NCI-H2029 (cell line): ENCODE results near the gene ULK4.
A peak's percentile ranks its signal among the peaks of the same experiment; 100 is the strongest.

ENCODE experiments used
- DNase-seq: peaks from one replicate; lab custom pipeline; 2025; lab: John Stamatoyannopoulos, UW

The ULK4 gene

DNA sequence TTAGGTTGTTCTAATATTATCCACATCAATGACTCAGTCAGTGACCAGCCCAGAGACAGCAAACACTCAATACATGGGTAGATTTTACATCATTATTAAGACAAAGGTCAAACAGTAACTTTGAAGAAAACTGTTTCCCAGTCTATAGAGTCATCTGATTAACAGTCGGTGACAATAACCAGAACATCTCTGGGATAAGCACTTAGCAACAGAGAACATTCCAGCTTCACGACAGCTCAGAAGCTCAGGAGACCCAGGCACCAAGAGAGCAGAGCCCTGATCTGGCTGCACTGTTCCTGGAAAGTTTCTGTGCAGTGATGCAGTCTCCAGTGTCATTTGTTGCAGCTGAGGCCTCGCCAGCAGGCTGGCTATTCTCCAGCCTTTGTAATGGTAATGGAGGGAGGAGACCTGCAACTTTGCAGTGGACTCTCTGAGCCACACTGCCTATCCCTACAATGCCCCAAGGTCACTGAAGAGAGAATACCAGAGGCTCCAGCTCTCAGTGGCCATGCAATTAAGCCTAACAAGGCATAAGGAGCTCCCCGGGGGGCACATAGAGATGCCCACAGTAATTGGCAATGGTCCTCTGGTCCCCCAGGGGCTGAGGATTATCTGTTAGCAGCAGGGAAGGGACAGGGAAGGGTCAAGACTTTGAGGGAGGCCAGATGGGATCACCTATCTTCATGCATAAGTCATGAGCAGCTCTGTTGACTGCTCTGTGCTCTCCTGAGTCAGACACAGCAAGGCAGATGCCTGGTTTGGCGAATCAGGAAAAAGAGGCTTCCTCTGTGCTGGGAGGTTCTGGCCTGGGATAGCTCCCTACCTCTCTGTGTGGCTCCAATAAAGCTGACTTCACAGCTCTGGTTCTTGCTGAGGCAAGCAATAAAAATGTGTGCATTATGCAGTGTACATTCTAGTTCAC is 599.0 kb downstream of the ULK4 start:
- no peak for DNase-seq

DNA sequence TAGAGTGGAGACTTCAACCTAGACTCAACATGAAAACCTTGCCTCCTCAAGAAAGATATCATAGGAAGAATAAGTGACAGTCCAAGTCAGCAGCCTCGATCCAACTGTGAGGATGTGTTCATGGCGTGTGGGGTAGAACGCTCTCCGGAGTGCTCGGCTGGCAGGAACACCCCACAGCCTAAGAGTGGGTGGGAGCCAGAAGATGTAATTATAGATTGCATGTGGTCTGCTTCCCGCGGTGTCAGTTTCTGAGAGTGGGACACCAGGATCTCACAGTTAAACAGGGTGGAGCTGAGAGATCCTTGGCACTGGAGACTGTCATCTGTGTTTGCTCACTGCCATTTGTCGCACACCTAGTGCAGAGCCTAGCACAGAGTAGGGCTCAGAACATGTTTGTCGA is 604.6 kb downstream of the ULK4 start:
- no peak for DNase-seq

DNA sequence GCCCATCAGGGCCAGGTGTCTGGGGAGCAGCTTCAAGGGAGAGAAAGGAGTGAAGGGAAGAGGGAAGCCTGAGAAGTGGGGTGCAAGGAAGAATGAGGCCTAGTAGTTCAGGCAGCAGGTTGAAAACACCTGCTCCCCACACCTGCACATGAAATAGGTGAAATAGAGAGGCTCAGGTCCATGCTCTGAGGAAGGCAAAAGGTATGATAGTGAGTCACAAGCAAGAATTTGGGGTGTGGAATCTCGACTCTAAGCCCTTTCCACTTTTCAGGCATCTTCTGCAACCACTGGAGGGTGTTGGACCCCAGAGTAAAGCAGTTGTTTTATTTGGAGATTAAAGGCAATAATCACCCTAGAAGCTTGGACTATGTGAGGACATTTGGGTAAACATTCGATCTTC is 605.1 kb downstream of the ULK4 start:
- DNase-seq = no peak

DNA sequence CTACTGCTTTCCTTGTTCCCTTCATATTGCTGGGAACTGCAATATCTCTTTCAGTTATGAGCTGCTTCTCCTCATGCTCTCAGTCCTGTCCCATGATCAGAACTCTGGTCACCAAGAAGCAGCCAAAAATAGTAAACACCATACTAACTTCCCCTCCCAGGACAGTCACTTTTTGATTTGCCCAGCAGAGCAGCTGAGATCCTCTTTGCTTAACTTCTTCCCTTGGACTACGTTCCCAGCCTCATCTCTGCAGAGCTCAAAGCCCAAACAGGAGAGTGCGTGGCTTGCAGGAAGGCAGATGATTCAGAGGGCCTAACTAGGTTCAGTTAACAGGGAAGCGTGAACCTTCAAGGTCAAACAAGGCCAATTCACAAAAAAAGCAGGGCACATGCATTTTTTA is 609.4 kb downstream of the ULK4 start:
- no peak for DNase-seq

DNA sequence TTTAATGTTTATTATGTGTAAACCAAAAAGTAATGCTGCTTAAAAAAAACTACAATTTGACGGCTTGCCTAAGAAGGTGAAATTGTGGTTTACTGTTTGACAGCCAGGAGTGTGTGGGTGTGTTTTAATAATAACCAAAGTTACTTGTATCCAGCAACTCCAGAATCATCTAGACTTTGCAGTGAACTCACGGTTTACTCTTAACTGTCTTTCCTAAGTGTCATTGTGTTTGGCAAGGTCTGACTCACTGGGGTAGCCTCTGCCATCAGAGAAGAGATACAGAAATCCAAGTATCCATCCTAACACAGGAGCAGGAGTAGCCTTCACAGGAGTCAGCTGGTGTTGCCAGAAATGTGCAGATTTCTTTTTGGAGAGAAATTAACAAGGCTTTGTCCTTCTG is 611.5 kb downstream of the ULK4 start:
- DNase-seq = no peak

DNA sequence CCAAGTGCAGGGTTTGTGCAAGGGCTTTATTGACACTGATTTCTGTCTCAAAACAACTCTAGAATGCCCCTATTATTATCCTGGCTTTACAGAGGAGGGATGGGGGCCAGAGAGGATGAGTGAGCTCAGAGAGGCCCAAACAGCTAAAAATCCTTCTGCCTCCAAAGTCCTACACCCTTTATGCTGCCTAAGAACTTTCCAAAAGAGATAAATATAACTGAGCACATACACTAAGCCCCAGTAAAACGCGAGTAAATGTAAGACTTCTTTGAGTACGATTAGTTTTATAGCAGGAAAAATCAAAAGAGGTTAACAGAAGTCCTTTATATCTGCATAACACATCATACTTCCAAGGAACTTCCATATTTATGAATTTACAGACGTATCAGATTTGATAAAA is 613.5 kb downstream of the ULK4 start:
- no peak for DNase-seq

DNA sequence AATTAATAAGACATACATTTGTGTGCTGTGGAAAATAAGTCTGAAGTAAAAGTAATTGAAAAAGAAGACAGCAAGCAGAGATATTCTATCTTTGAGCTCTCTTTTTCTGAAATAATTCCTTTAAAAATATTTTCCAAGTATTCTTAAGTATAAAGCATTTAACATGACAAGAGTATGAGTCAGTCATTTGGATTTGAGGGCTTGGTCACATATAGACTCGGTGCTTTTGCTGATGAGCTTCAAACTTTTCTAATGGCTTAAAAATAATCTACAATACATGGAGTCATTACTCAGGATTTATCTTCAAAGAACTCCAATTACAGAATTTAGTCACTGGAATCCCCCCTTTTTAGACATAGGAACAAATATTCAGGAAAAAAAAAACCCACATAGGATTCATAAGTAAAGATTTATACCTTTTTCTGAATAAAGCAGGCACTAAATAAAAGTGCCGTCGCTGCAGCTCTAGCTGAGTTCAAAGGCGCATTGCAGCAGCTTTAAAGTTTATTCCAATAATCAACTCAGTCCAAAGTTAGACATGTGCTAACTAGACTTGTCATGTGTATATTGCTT is 615.1 kb downstream of the ULK4 start:
- no peak for DNase-seq

DNA sequence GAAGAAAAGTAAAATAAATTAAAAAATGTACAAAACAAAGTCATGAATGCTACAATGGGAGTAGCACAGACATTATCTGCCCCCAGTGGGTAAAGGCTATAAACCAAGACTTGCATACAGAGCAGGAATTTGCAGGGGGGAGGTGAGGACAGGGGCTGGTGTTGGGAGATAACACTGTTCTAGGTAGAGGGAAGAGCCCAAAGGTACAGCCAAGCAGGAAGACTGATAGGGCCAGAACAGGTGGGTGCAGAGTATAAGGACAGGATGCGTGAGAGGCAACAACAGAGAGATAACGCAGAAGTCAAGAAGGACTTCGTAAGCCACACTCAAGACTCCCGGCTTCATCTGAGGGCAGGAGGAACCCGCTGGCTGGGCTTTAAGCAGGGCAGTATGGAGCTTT is 616.1 kb downstream of the ULK4 start:
- DNase-seq = no peak

DNA sequence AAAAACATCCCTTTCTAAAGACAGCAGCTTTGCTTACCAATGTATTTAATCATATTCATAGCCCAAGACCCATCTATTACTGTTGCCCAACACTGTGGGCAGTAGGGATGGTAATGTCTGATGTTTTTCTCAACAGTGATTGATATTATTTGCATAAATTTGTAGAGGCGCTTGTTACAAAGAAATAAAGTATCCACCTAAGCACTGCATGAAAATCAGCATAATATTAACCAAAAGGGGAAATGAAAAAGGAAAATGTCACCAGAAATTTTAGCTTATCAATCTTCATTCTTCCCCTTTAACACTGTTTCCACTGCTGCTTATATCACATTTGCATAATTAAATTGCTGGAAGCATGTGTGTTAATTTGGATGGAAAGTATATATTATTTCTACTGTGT is 622.1 kb downstream of the ULK4 start:
- no peak for DNase-seq

DNA sequence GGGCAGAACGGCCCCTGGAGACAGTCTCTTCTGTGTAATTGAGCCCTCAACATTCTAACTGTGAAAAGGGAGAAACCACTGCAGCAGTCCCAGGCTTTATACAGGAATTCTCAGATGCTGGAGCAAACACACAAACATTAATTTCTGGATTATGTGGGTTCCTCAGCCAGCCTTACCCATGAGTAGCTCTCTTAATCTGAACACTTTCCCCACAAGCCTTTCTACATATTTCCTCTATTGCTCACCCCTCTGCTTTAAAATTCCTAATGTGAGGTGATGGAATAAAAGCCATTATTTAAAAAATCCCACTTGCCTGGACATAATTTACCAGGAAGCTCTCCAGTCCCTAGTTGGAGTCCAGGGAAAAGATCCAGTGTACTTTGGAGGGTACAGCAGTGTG is 623.6 kb downstream of the ULK4 start:
- DNase-seq = no peak

DNA sequence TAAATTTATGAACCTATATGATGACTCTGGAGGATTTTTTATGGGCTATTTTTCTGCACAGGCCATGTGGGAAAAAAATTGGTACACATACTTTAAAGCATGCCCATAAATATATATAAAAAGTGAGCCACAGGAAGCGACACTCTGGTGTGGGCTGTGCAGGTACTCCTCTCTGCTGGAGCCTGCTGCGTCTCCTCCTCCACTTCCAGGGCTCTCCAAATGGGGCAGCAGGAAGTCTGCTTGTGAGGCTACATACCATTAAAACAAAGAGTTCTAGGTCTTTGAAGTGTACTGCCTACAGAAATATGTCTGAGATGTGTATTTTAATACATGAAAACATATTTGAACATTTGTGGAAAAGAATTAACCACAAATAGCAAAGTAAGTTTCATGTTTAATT is 627.5 kb downstream of the ULK4 start:
- DNase-seq = no peak

DNA sequence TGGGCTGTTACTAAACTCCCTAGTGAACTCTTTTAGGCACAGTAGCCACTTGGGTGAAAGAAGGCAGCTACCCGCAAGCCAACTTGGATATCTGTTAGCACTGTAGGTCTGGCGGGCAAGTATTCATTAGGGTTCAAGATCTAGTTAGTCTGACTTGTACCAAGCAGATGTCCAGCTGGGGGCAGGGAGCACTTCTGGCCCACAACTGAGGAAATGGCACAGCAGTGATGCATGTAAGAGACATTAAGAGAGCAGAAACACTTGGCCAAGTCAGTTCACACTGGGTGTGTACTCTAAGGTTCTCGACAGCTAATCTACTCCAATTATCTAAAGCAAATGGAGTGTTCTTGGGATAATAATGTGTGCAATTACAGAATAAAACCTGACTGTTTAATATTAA is 630.9 kb downstream of the ULK4 start:
- DNase-seq = no peak

DNA sequence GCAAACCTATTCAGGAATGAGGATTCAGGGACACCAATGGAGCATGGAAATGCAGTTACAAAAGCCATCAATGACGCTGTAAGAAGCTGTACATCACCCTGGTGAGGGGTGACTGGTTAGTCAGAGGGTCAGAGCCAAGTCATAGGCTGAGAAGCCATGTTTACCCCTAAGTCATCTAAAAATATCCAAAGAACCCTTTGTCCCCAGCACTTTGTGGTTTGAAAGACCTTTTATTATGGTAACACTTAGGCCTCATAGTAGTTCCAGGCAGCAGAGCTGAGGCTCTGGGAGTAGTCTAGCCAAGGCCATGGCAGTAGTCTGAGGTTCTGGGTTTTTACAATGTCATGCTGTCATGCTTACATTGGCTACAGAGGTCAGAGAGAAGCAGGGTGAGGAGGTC is 631.4 kb downstream of the ULK4 start:
- no peak for DNase-seq

DNA sequence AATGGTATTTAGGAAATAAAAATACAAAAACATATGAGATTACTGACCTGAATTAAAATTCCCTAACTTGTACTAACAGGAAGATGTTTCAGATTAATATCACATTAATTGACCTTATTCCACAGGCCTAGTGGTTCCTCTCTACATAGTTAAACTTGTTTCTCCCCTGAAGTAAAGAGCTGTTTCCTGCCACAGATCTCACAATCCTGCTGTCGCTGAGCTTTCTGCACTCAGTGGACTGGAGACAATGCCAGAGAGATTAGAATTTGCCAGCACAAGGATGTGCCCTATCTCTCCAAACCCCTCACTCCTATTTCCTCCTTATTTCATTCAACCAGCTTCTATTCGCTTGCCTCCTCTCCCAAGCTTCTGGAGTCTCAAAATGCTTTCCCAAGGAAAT is 632.0 kb downstream of the ULK4 start:
- no peak for DNase-seq

DNA sequence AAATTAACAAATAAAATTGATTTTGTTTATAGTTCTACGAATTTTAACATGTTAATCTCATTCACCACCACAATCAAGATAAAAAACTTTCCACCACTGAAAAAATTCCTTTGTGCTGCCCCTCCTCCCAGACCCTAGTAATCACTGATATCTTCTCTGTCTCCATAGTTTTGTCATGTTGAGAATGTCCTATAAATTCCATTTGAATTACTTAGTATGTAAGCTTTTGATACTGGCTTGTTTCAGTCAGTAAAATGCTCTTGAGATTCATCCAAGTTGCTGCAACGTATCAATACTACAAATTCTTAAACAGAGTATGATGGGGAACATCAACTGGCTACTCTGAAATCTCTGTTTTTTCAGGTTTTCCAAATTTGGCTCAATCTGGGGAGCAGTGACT is 633.0 kb downstream of the ULK4 start:
- no peak for DNase-seq

DNA sequence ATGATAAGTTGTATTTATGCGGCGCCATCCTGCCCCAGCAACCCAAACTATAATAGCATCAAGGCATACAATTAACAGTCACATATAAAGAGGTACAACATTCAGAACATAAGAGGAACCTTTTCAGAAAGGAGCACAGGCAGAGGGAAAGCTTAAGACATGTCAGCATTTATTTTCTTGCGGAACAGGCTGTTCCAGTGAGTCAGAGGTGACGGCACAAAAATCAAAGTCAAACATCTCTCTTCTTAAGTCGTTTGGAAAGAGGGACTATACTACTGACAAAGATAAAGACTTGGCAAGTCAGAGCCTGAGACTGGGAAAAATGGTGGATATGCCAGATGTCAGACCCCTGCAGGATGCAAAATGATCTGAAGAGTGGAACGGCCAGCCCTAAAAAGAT is 634.2 kb downstream of the ULK4 start:
- DNase-seq = no peak

DNA sequence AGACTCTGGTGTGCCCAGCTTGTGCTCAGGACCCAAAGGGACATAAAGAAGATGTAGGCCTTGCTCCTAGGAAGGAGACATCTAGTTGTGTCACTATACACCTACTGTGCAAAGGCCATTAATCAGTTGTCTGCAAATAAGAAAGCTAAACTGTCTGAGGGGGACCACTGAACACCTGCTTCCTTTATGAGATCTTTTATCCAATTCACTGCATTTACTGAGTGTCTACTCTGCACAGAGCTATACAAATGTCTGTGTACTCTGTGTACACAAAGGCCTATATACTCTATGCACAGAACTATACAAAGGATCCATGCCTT is 637.8 kb downstream of the ULK4 start:
- peak; percentile 12 for DNase-seq

DNA sequence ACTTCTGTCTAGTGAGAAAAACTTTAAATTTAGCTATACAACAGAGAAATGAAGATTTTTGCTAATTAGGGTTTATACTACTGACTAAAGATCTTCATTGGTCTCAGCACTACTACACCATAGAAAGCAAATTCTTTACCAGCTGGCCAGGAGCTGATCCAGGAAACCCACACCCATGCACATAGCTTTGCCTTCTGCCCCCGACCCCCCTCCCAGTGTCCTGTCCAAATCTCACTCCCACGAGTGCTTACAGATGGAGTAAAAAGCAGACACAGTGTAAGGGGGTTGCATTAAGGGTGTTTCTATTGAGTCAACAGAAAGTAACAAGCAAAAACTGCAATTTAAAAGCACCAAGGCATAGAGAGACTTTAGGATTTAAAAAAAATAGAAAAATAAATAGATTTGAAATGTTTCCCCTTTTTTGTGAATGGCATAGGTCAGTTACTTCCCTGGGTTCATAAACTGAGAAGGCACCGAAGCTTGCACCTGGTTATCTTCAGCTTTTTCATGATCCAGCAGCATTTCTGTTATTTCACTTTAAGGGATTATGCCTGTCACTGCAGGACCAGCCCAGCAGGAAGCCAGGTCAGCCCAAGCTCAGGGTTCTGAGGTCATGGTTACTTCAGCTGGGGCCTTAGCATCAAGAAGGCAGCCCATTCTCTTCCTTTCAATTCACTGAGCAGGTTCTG is 638.3 kb downstream of the ULK4 start:
- no peak for DNase-seq

DNA sequence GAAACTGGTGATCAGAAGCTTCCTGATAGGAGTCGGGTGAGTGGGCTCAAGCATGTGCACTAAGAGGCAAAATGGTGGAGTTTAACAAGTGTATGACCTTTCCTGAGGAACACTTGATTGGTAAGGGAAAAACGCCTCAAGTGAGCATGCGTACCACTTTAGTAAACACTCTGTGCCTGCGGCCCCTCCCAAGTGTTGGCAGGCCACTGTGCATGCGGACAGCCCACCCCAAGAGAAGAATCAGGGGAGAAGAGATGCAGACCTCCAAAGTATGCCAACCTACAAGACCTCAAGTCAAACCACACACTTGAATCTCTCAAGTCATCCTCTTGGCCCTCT is 640.3 kb downstream of the ULK4 start:
- no peak for DNase-seq

DNA sequence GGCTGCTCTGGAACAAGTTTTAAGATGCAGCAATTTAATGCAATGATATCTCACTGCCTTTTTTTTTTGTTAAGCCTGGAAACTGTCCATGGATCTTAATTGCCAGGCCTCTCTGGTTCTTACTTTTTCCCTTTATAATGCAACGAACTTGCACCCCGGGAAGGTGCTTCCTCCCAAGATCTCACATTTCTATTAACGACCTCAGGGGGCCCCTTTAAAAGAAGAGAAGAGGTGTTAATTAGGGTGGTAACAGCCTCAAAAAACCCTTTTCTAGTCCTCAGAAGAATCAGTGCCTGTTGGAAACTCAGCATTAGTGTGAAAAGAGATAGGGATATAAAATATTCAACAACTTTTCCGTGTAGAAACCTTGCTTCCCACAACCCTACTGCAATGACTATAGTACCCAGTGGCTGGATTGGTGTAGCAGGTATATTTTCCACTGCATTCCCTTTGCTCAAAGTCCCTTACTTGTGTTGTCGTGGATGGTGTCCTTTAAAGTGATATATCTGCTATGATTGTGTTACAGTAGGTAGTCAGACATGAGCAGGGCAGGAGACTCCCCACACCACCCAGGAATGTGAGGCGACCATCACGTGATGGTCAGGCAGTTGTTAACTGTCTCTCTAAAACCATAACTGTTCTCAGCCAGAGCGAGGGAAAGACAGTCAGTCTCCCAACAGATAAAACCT is 640.8 kb downstream of the ULK4 start:
- no peak for DNase-seq

DNA sequence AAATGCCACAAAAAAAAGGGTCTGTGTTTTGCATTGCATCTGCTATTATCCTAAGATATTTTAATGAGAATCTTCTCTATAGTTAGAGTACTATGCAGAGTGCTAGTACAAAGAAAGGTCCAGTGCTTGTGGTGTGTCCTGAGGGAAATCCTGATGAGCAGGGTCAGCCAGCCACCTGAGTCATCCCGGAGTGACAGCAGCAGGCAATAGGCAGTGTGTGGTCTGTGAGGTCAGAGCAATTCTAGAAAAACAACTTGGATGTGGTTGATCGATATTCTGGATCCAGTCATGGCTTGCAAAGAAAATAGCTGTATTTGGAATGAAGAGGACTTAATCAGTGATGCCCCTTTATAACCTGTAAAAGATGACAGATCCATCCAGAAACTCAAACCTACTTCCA is 643.4 kb downstream of the ULK4 start:
- DNase-seq = no peak

DNA sequence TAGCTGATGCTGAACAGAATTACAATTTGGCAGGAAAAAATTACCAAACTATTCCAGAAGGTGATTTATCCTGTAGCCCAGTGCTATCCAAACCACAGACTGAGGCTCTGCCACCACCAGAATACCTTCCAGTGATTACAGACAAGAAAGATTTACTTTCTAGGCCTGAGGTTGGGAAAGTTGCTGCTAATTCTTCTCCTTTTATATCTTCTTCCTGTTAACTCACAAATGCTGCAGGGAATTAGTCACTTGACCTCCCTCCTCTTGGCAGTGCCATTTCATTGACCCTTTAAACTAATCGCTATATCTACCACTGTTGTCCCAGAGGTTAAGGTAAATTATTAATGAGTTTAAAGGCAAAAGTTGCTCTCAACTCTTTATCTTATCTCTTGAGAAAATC is 644.2 kb downstream of the ULK4 start:
- no peak for DNase-seq

DNA sequence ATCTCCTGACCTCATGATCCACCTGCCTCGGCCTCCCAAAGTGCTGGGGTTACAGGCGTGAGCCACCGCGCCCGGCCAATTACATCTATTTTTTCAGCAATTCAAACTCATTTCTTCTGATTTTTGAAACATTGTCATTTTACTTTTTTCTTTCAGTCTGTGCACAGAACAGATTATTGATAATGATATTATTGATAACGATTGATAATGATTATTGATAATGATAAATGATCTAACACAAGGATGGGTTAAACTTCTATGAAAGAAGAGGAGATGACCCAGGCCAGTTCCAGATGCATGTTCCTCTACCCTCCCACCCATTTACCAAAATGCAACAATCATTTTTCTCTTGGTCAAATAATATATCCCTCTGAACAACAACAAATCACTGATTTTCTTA is 644.6 kb downstream of the ULK4 start:
- no peak for DNase-seq
